SK-N-SH (cell line): ENCODE measurements around the gene ATP6V1D. TPM values are rescaled to one million over a fixed set of nuclear protein-coding genes. Genes with fewer than 3 reads are reported as not detected.

Experiments
- CTCF ChIA-PET: fragments of 300-600, 350-600 bp; formaldehyde crosslinking; extraction: SDS; loops from one replicate; lab custom pipeline; 2021; lab: Yijun Ruan, JAX
- POLR2A ChIA-PET: fragments of 350-600 bp; sonication (Branson Sonifier 250); formaldehyde crosslinking; extraction: SDS; loops from one replicate; lab custom pipeline; 2020; ENCODE audit warnings: antibody characterized with exemption, inconsistent platforms; lab: Yijun Ruan, JAX
- DNase-seq: peaks from one replicate; pipeline ENCODE4 v3.0.0; 2012
- H2AFZ ChIP-seq: fragments of 200-600 bp; sonication (generic); 2 replicates; pipeline ENCODE4 v1.8.1; 2016; ENCODE audit warnings: antibody characterized with exemption, mild to moderate bottlenecking, low read depth
- H3F3A ChIP-seq: fragments of 200-600 bp; sonication (generic); replicated peaks from 2 replicates; pipeline ENCODE3; 2016; ENCODE audit warnings: antibody characterized with exemption, mild to moderate bottlenecking; ENCODE audit not compliant: insufficient read depth
- H3K27ac ChIP-seq, 2 experiments: fragments of 200-500 bp in 1 of 2; fragments of 200-600 bp in 1 of 2; sonication (Bioruptor generic) in 1 of 2; sonication (generic), shearing (Covaris generic) in 1 of 2; 2 replicates each; pipeline versions ENCODE4 v1.5.1 to v1.6.1; 2014 to 2016; ENCODE audit warnings: low read depth in 2 of 2, inconsistent platforms in 1 of 2, low read length in 1 of 2, mild to moderate bottlenecking in 1 of 2, mixed read lengths in 1 of 2
- H3K27me3 ChIP-seq: fragments of 200-600 bp; sonication (generic), shearing (Covaris generic); 2 replicates; pipeline ENCODE4 v1.6.1; 2016; ENCODE audit warnings: mixed run types; ENCODE audit not compliant: insufficient read depth
- H3K36me3 ChIP-seq, 2 experiments: fragments of 200-500 bp in 1 of 2; fragments of 200-600 bp in 1 of 2; sonication (Bioruptor generic) in 1 of 2; sonication (generic) in 1 of 2; replicated peaks in 1 of 2; 2 replicates each; pipeline versions ENCODE3 to v1.5.1; 2014 to 2016; ENCODE audit warnings: low read length in 1 of 2, mild to moderate bottlenecking in 1 of 2; ENCODE audit not compliant: insufficient read depth in 2 of 2, control insufficient read depth in 1 of 2
- H3K4me1 ChIP-seq, 2 experiments: fragments of 200-500 bp in 1 of 2; fragments of 200-600 bp in 1 of 2; sonication (Bioruptor generic) in 1 of 2; sonication (generic), shearing (Covaris generic) in 1 of 2; 2 replicates each; pipeline versions ENCODE4 v1.5.1 to v1.6.1; 2014 to 2016; ENCODE audit warnings: low read depth in 1 of 2, low read length in 1 of 2, mixed run types in 1 of 2; ENCODE audit not compliant: insufficient read depth in 2 of 2, control insufficient read depth in 1 of 2
- H3K4me2 ChIP-seq: fragments of 200-600 bp; sonication (generic), shearing (Covaris generic); 2 replicates; pipeline ENCODE4 v1.6.1; 2017; ENCODE audit warnings: mixed run types
- H3K4me3 ChIP-seq, 2 experiments: fragments of 200-500 bp in 1 of 2; fragments of 200-600 bp in 1 of 2; sonication (Bioruptor generic) in 1 of 2; sonication (generic), shearing (Covaris generic) in 1 of 2; 2 replicates each; pipeline versions ENCODE4 v1.5.1 to v1.8.1; 2014 to 2016; ENCODE audit warnings: low read depth in 2 of 2, inconsistent platforms in 1 of 2, low read length in 1 of 2, mild to moderate bottlenecking in 1 of 2, mixed read lengths in 1 of 2, moderate library complexity in 1 of 2
- H3K79me2 ChIP-seq: fragments of 200-600 bp; sonication (generic); 2 replicates; pipeline ENCODE4 v1.8.1; 2017; ENCODE audit warnings: mild to moderate bottlenecking; ENCODE audit not compliant: insufficient read depth
- H3K9ac ChIP-seq: fragments of 200-600 bp; sonication (generic); 2 replicates; pipeline ENCODE4 v1.6.1; 2017; ENCODE audit warnings: mixed run types
- H3K9me2 ChIP-seq: fragments of 200-600 bp; sonication (generic); 2 replicates; pipeline ENCODE4 v1.6.1; 2017; ENCODE audit warnings: mixed run types
- H3K9me3 ChIP-seq: fragments of 200-600 bp; sonication (generic); 2 replicates; pipeline ENCODE4 v1.6.1; 2017; ENCODE audit warnings: mixed run types, mild to moderate bottlenecking, moderate library complexity
- H4K20me1 ChIP-seq: fragments of 200-600 bp; sonication (generic); 2 replicates; pipeline ENCODE4 v1.6.1; 2017; ENCODE audit warnings: mild to moderate bottlenecking, mixed run types; ENCODE audit not compliant: insufficient read depth
- CTCF ChIP-seq: fragments of 200-600 bp; sonication (generic); IDR thresholded peaks from 2 replicates; pipeline ENCODE4 v1.6.1; 2017; ENCODE audit warnings: antibody characterized with exemption, mild to moderate bottlenecking, moderate library complexity
- EP300 ChIP-seq, 2 experiments: IDR thresholded peaks; 2 replicates each; pipeline versions ENCODE4 v1.4.0 to v1.6.1; 2012; ENCODE audit warnings: borderline replicate concordance in 1 of 2, low read depth in 1 of 2, low read length in 1 of 2
- EZH2phosphoT487 ChIP-seq: fragments of 200-600 bp; sonication (generic); IDR thresholded peaks from 2 replicates; pipeline ENCODE4 v1.6.1; 2017; ENCODE audit warnings: low read depth, mixed run types, mild to moderate bottlenecking, antibody characterized with exemption, moderate library complexity, borderline replicate concordance
- FOXJ3 ChIP-seq: sonication (generic); formaldehyde crosslinking; IDR thresholded peaks from 2 replicates; pipeline ENCODE4 v1.5.1; 2020; ENCODE audit warnings: mild to moderate bottlenecking, missing genetic modification reagents
- GATA2 ChIP-seq: sonication (generic); formaldehyde crosslinking; IDR thresholded peaks from 2 replicates; pipeline ENCODE4 v1.5.0; 2020; ENCODE audit warnings: mild to moderate bottlenecking, missing genetic modification reagents
- JUND ChIP-seq: IDR thresholded peaks from 2 replicates; pipeline ENCODE4 v1.4.0; 2012
- MAX ChIP-seq: IDR thresholded peaks from 2 replicates; pipeline ENCODE4 v1.4.0; 2012; ENCODE audit warnings: low read depth
- MEF2A ChIP-seq: IDR thresholded peaks from 2 replicates; pipeline ENCODE4 v1.4.0; 2012; ENCODE audit warnings: low read depth, borderline replicate concordance
- MXI1 ChIP-seq: IDR thresholded peaks from 2 replicates; pipeline ENCODE4 v1.6.1; 2012; ENCODE audit warnings: mild to moderate bottlenecking, low read depth, low read length, improper control_type of control experiment
- PBX3 ChIP-seq: IDR thresholded peaks from 2 replicates; pipeline ENCODE4; 2012
- POLR2AphosphoS5 ChIP-seq: IDR thresholded peaks from 2 replicates; pipeline ENCODE4 v1.6.1; 2012; ENCODE audit warnings: low read depth, low read length
- RCOR1 ChIP-seq: fragments of 150-350 bp; IDR thresholded peaks from 2 replicates; pipeline ENCODE4 v1.6.1; 2017; ENCODE audit warnings: antibody characterized with exemption, low read length
- REST ChIP-seq: IDR thresholded peaks from 2 replicates; pipeline ENCODE4 v1.6.1; 2012; ENCODE audit warnings: mild to moderate bottlenecking, low read depth, low read length, moderate library complexity
- RFX5 ChIP-seq: IDR thresholded peaks from 2 replicates; pipeline ENCODE4 v1.6.1; 2012; ENCODE audit warnings: mild to moderate bottlenecking, improper control_type of control experiment, low read length
- SMC3 ChIP-seq: IDR thresholded peaks from 2 replicates; pipeline ENCODE4 v1.6.1; 2012; ENCODE audit warnings: low read depth, low read length, improper control_type of control experiment
- TAF1 ChIP-seq: IDR thresholded peaks from 2 replicates; pipeline ENCODE4 v1.6.1; 2012; ENCODE audit warnings: low read depth, mild to moderate bottlenecking, low read length, moderate library complexity, borderline replicate concordance
- WGBS: methylation state at CpG from one replicate; pipeline ENCODE4 v1.1.6; 2017; ENCODE audit warnings: low lambda C conversion rate; 5-methylcytosine and 5-hydroxymethylcytosine counted together
- polyA plus RNA-seq, 3 experiments: library from polyadenylated mRNA; depleted of rRNA; stranded (reverse); fragments of >200 nt; gene quantifications; 2 replicates each; pipeline ENCODE4 v1.2.3, GENCODE V29; 2012
- TF ChIP-seq, protein P1 (sequence below): IDR thresholded peaks from 2 replicates; pipeline ENCODE4 v1.4.0; 2012; ENCODE audit warnings: low read depth, borderline replicate concordance
- TF ChIP-seq, protein P2 (sequence below): fragments of 150-350 bp; IDR thresholded peaks from 2 replicates; pipeline ENCODE4 v1.6.1; 2016; ENCODE audit warnings: mild to moderate bottlenecking, low read depth, low read length

ATP6V1D gene
- polyA plus RNA-seq, 1 of the 3 experiments (the other 2 are of a cell fraction) = 39.2 TPM

DNA sequence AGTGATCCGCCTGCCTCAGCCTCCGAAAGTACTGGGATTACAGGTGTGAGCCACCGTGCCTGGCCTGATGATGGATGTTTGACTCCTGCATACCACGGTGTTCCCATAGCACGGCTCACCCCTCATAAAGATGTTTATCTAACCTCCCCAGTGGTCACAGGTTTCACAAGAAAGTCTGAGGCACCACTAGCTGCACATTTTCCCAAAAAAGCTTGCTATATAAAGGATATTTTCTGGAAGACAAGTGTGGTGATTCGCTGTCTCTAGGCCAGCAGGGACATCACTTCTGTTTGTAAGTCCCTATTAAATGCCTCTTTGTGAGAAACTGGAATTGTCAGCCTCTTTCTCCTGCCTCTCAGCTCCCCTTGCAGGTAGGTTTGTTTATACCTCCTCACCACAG is 34.1 kb upstream of the ATP6V1D start:
- no peak overlapping the region for H3K4me2 ChIP-seq
- H3F3A ChIP-seq = peaks cover 4% of the 10 kb centered on the region
- no peaks in the 10 kb centered on the region for H3K9me2 ChIP-seq
- H3K27me3 ChIP-seq = no peaks in the 10 kb centered on the region
- no peak for DNase-seq
- 76% methylated on average over 6 of the region's 6 CpGs for WGBS
- no peak overlapping the region for H3K9ac ChIP-seq
- POLR2A ChIA-PET = no interaction called here
- H2AFZ ChIP-seq = no peak overlapping the region
- H3K27ac ChIP-seq = no peak overlapping the region
- no peaks in the 10 kb centered on the region for H3K79me2 ChIP-seq
- TF ChIP-seq GATA2 (CRISPR knock-in tag) (no peak), JUND (no peak), PBX3 (no peak), FOXJ3 (no peak), CTCF (no peak), SMC3 (no peak)
- CTCF ChIA-PET = no interaction called here
- H3K4me3 ChIP-seq = no peak overlapping the region
- no peaks in the 10 kb centered on the region; a peak in 1 of 4 replicates for H3K4me1 ChIP-seq
- no peaks in the 10 kb centered on the region for H4K20me1 ChIP-seq
- H3K36me3 ChIP-seq = no peaks in the 10 kb centered on the region
- no peaks in the 10 kb centered on the region for H3K9me3 ChIP-seq

- ChIA-PET CTCF (no interaction called here), POLR2A (no interaction called here)
- Histone ChIP-seq H3K27me3 (no peaks in the 10 kb centered on the region), H2AFZ (no peak overlapping the region), H3K79me2 (no peaks in the 10 kb centered on the region), H3K4me3 (no peak overlapping the region), H3K9me3 (no peaks in the 10 kb centered on the region), H3K9ac (no peak overlapping the region), H4K20me1 (no peaks in the 10 kb centered on the region), H3F3A (peaks cover 4% of the 10 kb centered on the region), H3K4me2 (no peak overlapping the region), H3K36me3 (peaks cover 0 to 2% of the 10 kb centered on the region in 2 experiments), H3K27ac (no peak overlapping the region), H3K4me1 (no peaks in the 10 kb centered on the region; a peak in 1 of 4 replicates), H3K9me2 (no peaks in the 10 kb centered on the region)
- WGBS = 95% methylated on average over 5 of the region's 9 CpGs
- TF ChIP-seq RCOR1 = no peak
- no peak for TF ChIP-seq TAF1
- TF ChIP-seq RFX5 = no peak
- no peak for TF ChIP-seq FOXJ3
- TF ChIP-seq JUND = no peak
- no peak for TF ChIP-seq MEF2A
- TF ChIP-seq POLR2AphosphoS5 = no peak
- TF ChIP-seq, protein P1, sequence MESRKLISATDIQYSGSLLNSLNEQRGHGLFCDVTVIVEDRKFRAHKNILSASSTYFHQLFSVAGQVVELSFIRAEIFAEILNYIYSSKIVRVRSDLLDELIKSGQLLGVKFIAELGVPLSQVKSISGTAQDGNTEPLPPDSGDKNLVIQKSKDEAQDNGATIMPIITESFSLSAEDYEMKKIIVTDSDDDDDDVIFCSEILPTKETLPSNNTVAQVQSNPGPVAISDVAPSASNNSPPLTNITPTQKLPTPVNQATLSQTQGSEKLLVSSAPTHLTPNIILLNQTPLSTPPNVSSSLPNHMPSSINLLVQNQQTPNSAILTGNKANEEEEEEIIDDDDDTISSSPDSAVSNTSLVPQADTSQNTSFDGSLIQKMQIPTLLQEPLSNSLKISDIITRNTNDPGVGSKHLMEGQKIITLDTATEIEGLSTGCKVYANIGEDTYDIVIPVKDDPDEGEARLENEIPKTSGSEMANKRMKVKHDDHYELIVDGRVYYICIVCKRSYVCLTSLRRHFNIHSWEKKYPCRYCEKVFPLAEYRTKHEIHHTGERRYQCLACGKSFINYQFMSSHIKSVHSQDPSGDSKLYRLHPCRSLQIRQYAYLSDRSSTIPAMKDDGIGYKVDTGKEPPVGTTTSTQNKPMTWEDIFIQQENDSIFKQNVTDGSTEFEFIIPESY = no peak
- no peak for TF ChIP-seq EZH2phosphoT487
- TF ChIP-seq MXI1 = no peak
- no peak for TF ChIP-seq REST
- no peak for TF ChIP-seq EP300 (IDR thresholded peaks at IDR 0.05; ENCODE audit: borderline replicate concordance in 1 of 2, low read depth in 1 of 2, low read length in 1 of 2)
- TF ChIP-seq MAX = no peak
- TF ChIP-seq, protein P2, sequence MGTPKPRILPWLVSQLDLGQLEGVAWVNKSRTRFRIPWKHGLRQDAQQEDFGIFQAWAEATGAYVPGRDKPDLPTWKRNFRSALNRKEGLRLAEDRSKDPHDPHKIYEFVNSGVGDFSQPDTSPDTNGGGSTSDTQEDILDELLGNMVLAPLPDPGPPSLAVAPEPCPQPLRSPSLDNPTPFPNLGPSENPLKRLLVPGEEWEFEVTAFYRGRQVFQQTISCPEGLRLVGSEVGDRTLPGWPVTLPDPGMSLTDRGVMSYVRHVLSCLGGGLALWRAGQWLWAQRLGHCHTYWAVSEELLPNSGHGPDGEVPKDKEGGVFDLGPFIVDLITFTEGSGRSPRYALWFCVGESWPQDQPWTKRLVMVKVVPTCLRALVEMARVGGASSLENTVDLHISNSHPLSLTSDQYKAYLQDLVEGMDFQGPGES = no peak
- DNase-seq = no peak
Measured at GRCh38 chr14:67392800-67393199, 33.2 kb upstream of the ATP6V1D start.
